ENCODE results near the gene MYOZ2.

The MYOZ2 gene

GRCh38 chr4:119190354-119190753 is 54.7 kb downstream of the MYOZ2 start:
- no peak for ATAC-seq
- TF ChIP-seq CSDC2 (CRISPR knock-in tag; IDR thresholded peaks at IDR 0.05) (no peak), TCF4 (CRISPR knock-in tag; IDR thresholded peaks at IDR 0.05; ENCODE audit: borderline replicate concordance) (no peak), RARB (CRISPR knock-in tag; IDR thresholded peaks at IDR 0.05) (no peak), TOX (CRISPR knock-in tag; IDR thresholded peaks at IDR 0.05; ENCODE audit: borderline replicate concordance) (no peak), ESRRG (CRISPR knock-in tag; IDR thresholded peaks at IDR 0.05) (no peak), ZFP30 (CRISPR knock-in tag; IDR thresholded peaks at IDR 0.05) (no peak), TSHZ2 (CRISPR knock-in tag; IDR thresholded peaks at IDR 0.05) (no peak), POU6F1 (CRISPR knock-in tag; IDR thresholded peaks at IDR 0.05; ENCODE audit: borderline replicate concordance, low read depth) (no peak), ARNTL (CRISPR knock-in tag; IDR thresholded peaks at IDR 0.05; ENCODE audit: borderline replicate concordance, low read depth) (no peak), SNAI2 (CRISPR knock-in tag; IDR thresholded peaks at IDR 0.05) (no peak), ISL1 (CRISPR knock-in tag; IDR thresholded peaks at IDR 0.05) (no peak), CREB5 (CRISPR knock-in tag; IDR thresholded peaks at IDR 0.05; ENCODE audit: low read depth) (no peak), OSR1 (CRISPR knock-in tag; IDR thresholded peaks at IDR 0.05) (no peak), CSRNP3 (CRISPR knock-in tag; IDR thresholded peaks at IDR 0.05) (no peak), GLIS3 (CRISPR knock-in tag; IDR thresholded peaks at IDR 0.05) (no peak)

- TF ChIP-seq CSDC2 (CRISPR knock-in tag; IDR thresholded peaks at IDR 0.05) (no peak), ARNTL (CRISPR knock-in tag; IDR thresholded peaks at IDR 0.05; ENCODE audit: borderline replicate concordance, low read depth) (no peak), PPARA (CRISPR knock-in tag; IDR thresholded peaks at IDR 0.05; ENCODE audit: borderline replicate concordance) (no peak), CREB5 (CRISPR knock-in tag; IDR thresholded peaks at IDR 0.05; ENCODE audit: low read depth) (no peak), ZNF565 (CRISPR knock-in tag; conservative IDR thresholded peaks at IDR 0.05; ENCODE audit: low read depth) (no peak), ISL1 (CRISPR knock-in tag; IDR thresholded peaks at IDR 0.05) (no peak), TSHZ2 (CRISPR knock-in tag; IDR thresholded peaks at IDR 0.05) (no peak), GLIS3 (CRISPR knock-in tag; IDR thresholded peaks at IDR 0.05) (no peak), POU6F1 (CRISPR knock-in tag; IDR thresholded peaks at IDR 0.05; ENCODE audit: borderline replicate concordance, low read depth) (no peak), ZC3H10 (CRISPR knock-in tag; IDR thresholded peaks at IDR 0.05) (no peak), RARB (CRISPR knock-in tag; IDR thresholded peaks at IDR 0.05) (no peak), TCF4 (CRISPR knock-in tag; IDR thresholded peaks at IDR 0.05; ENCODE audit: borderline replicate concordance) (no peak), ZFP30 (CRISPR knock-in tag; IDR thresholded peaks at IDR 0.05) (no peak)
These were observed 55.9 kb downstream of the MYOZ2 start for GRCh38 chr4:119191505-119191904.

More at GRCh38 chr4:119191505-119191904, 55.9 kb downstream of the MYOZ2 start:
- no peak for ATAC-seq

All from SK-N-SH treated with all-trans-retinoic acid at 6 μM for 48 hours (cell line).